NOMO-1 treated with dmso at 0.1 percent for 144 hours (cell line): ENCODE measurements around the gene ZNF385C.

Experiments used
- DNase-seq: peaks from one replicate; lab custom pipeline; 2025; ENCODE audit not compliant: unreplicated experiment; lab: John Stamatoyannopoulos, UW

Gene ZNF385C

GRCh38 chr17:42125565-42125964 is 27.3 kb upstream of the ZNF385C start:
- DNase-seq = no peak

GRCh38 chr17:42124256-42124655 is 26.0 kb upstream of the ZNF385C start:
- no peak for DNase-seq

- no peak for DNase-seq
Observed at GRCh38 chr17:42122371-42123303, 24.4 kb upstream of the ZNF385C start, which contains the start of gene HSPB9. Gene HSPB9, plus strand, starts transcription at chr17:42122804. Its CDS starts 47 bp downstream, at chr17:42122851.

GRCh38 chr17:42120770-42121769 is 22.8 kb upstream of the ZNF385C start, which contains the start of gene KAT2A:
Gene KAT2A, minus strand, starts transcription at chr17:42121367. Its CDS starts 63 bp downstream, at chr17:42121304.
- peak; percentile 49 for DNase-seq

- DNase-seq = no peak
Observed at GRCh38 chr17:42120161-42120769, 22.0 kb upstream of the ZNF385C start.

- DNase-seq = no peak
Observed at GRCh38 chr17:42119301-42119700, 21.0 kb upstream of the ZNF385C start.

GRCh38 chr17:42118545-42118944 is 20.3 kb upstream of the ZNF385C start:
- no peak for DNase-seq

- DNase-seq = no peak
Observed at GRCh38 chr17:42118126-42118510, 19.8 kb upstream of the ZNF385C start.

- DNase-seq = no peak
Observed at GRCh38 chr17:42117397-42118125, 19.3 kb upstream of the ZNF385C start.

GRCh38 chr17:42116705-42117396 is 18.6 kb upstream of the ZNF385C start:
- DNase-seq = peak; percentile 38

GRCh38 chr17:42114118-42114517 is 15.8 kb upstream of the ZNF385C start:
- DNase-seq = no peak

GRCh38 chr17:42113293-42114069 is 15.2 kb upstream of the ZNF385C start:
- no peak for DNase-seq

GRCh38 chr17:42112552-42113176 is 14.4 kb upstream of the ZNF385C start, which contains the start of gene DHX58:
Gene DHX58, minus strand, starts transcription at chr17:42112714. Its CDS starts 822 bp downstream, at chr17:42111892.
- peak; percentile 93 for DNase-seq

- no peak for DNase-seq
Observed at GRCh38 chr17:42111871-42112551, 13.7 kb upstream of the ZNF385C start.

GRCh38 chr17:42111265-42111636 is 13.0 kb upstream of the ZNF385C start:
- no peak for DNase-seq

GRCh38 chr17:42110301-42111264 is 12.3 kb upstream of the ZNF385C start:
- DNase-seq = no peak

GRCh38 chr17:42109086-42109485 is 10.8 kb upstream of the ZNF385C start:
- no peak for DNase-seq
